Measurements from ENCODE around the gene FAM174C. TPM values are rescaled to one million over a fixed set of nuclear protein-coding genes. Genes with fewer than 3 reads are reported as not detected.

Gene FAM174C
- total and polyA plus RNA-seq, 5 donors = 15.9 to 25.3 (median 17.7) TPM

DNA sequence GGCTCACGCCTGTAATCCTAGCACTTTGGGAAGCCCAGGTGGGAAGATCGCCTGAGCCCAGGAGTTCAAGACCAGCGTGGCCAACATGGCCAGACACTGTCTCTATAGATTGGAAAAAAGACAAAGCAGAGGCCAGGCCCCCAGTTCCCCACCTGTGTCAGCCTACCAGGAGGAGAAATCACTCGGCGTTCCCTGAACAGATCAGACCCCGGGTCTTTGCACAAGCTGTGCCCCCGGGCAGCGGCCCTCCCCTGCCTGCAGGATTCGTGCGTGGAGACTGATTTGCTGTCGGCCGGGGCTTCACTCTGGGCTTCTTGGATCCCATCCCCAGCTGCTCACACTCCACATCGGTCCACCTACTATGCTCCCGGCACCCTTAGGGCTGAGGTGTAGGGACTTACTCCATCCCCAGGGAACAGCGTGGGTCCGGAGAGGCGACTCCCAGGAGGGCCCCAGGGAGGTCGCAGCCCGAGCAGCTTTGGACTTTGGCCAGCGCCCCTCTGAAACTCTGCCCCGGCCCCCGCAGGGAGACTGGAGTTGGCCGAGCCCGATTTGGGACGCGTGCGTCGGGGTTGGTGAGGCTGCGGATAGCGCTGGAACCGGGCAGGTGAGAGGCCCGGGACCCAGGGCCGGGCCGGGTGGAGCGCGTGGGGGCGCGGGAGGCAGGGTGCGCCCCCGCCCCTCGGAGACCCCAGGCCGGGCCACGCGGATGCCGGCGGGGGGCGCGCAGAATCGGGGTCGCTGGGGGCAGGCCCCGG is 9.8 kb downstream of the FAM174C start:
- Histone ChIP-seq H3K27ac (ENCODE audit: low read length) (no peak overlapping the region), H3K4me1 (ENCODE audit: control insufficient read depth, insufficient read depth, low read length) (no peaks in the 10 kb centered on the region), H3K27me3 (ENCODE audit: control insufficient read depth, insufficient read depth) (no peaks in the 10 kb centered on the region), H3K4me3 (ENCODE audit: low read length) (peak overlapping the region; percentile 38), H3K9me3 (ENCODE audit: control insufficient read depth, low read length) (no peaks in the 10 kb centered on the region)
- no peak for DNase-seq
- ATAC-seq = no peak
- intact Hi-C loops (cut with DNase I) = loop anchor here in 3 of 4 donors (5.0 to 10.0 kb wide), 3 partner anchors 70 to 97 kb away; partner anchors contain the start of gene NDUFS7 (in 1 of the 3)
- WGBS = 17% methylated on average over 51 of the region's 51 CpGs

DNA sequence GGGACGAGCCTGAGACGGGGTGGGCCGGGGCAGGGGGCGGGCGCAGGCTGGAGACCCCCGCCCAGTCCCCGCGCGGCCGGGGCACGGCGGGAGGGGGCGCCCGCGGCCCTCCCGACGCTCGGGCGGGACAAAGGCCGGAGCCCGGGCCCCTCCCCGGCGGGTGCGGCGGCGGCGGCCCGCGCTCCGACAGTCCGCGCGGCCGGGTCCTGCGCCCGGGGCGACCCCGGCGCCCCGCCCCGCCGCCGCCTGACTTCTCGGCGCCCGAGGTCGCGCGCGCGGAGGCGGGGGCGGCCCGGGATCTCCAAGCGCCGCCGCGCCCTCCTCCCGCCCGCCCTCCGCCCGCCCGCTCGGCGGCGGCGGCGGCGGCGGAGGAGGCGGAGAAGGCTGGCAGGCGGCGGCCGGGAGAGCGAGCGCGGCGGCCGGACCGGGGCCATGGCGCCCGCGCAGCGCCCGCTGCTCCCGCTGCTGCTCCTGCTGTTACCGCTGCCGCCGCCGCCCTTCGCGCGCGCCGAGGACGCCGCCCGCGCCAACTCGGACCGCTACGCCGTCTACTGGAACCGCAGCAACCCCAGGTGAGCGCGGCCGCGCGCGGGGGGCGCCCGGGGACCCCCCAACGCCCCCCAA is 10.5 kb downstream of the FAM174C start, which contains the start of gene EFNA2:
Gene EFNA2 (plus strand): TSS at position 137 of the 624 bp plus-strand sequence. CDS start 296 bp downstream, at position 433.
- DNase-seq (no peak), ATAC-seq (no peak)
- Histone ChIP-seq H3K4me3 (ENCODE audit: low read length) (peak within 1 kb of the TSS; percentile 38), H3K4me1 (ENCODE audit: control insufficient read depth, insufficient read depth, low read length) (no peaks in the 10 kb centered on the region), H3K27me3 (ENCODE audit: control insufficient read depth, insufficient read depth) (no peaks in the 10 kb centered on the region), H3K9me3 (ENCODE audit: control insufficient read depth, low read length) (no peaks in the 10 kb centered on the region), H3K27ac (ENCODE audit: low read length) (no peak within 1 kb of the TSS)
- intact Hi-C loops (cut with DNase I) = loop anchor here in 3 of 4 donors (10.0 kb wide), 2 partner anchors 69 to 89 kb away; a partner anchor contains a TSS
- WGBS = under 1% methylated on average over 110 of the region's 113 CpGs

DNA sequence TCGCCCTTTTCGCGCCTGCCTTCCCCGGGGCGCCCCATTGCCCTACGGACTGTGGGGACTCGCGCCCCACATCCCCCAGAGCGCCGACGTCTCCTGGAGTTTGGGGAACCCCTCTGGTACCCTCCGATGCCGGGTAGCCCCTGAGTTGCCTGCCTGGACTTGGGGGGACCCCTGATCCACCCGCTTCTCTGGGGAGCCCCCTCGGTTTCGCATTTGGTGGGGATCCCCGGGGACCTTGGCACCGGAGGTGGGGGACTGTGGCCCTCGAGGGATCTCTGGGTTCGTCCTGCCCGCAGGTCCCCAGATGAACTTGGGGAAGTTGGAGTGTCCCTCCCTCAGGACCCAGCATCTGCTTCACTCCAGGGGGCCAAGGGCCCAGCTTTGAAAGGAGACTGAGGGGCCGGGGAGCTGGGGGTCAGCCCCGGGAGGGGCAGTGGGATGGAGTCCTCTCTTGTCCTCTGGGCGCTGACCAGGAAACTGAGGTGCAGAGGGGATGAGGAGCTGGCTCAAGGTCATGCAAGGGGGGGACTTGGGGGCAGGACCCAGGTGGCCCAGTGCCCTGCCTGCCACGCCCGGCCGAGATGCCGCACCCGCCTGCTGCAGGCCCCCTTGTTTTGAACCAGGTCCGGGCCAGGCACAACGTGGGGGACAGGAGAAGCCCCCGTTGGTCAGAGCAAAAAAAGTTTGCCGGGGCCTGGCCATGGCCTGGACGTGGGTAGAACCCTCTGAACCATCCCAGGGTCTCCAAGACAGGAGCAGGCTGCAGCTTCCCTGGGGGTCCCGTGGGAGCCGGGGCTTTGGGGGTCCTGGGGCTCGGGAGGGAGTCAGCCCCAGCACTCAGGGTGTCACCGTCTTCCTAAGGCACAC is 11.4 kb downstream of the FAM174C start:
- ATAC-seq (no peak), DNase-seq (peak in 1 of 3 donors; percentile 56)
- Histone ChIP-seq H3K27ac (ENCODE audit: low read length) (no peak overlapping the region), H3K9me3 (ENCODE audit: control insufficient read depth, low read length) (no peaks in the 10 kb centered on the region), H3K27me3 (ENCODE audit: control insufficient read depth, insufficient read depth) (no peaks in the 10 kb centered on the region), H3K4me3 (ENCODE audit: low read length) (peak overlapping the region; percentile 38), H3K4me1 (ENCODE audit: control insufficient read depth, insufficient read depth, low read length) (no peaks in the 10 kb centered on the region)
- 34% methylated on average over 38 of the region's 38 CpGs for WGBS
- intact Hi-C loops (cut with DNase I) = loop anchor here in 3 of 4 donors (10.0 kb wide), 2 partner anchors 68 to 88 kb away; a partner anchor contains a TSS

DNA sequence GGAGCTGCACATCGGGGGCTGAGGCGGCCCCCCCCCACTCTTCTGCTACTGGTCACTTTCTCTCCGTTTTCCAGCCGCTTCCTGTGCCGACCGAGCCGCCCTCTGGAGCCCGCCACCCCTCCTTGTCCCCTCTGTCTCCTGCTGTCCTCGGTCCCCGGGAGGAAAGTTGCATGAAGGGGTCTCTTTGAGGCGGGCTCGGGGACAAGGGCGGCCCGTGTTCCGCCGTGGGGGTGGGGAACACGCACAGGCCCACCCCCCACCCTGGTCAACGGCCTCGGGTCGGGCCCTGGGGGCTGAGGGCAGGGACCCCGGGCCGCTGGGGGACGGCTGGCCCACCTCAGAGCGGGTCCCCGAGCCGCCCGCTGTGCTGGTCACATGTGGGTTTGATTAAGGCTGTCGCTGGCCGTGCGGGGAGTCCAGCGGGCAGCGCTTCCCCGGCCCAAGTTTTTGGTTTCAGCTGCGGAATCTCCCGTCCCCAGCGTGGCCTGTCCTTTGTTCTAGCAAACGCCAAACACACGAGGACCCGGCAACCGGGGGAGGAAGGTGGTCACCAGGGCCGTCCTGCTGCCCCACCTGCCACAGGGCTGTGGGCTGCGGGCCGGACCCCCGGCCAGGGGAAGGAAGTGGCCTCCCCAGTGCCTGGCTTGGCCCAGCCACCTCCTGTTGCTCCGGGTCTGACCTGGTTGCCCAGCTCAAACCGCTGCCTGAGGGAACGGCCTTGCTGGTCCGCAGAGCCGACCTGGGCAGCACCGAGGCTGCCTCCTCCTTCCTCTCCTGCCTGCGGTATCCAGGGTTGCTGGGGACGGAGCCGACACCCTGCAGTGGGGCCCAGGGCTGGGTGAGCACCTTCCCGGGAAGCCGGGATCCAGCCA is 12.3 kb downstream of the FAM174C start:
- DNase-seq (peak in 1 of 3 donors; percentile 53), ATAC-seq (no peak)
- Histone ChIP-seq H3K27me3 (ENCODE audit: control insufficient read depth, insufficient read depth) (no peaks in the 10 kb centered on the region), H3K4me3 (ENCODE audit: low read length) (no peak overlapping the region), H3K4me1 (ENCODE audit: control insufficient read depth, insufficient read depth, low read length) (no peaks in the 10 kb centered on the region), H3K9me3 (ENCODE audit: control insufficient read depth, low read length) (no peaks in the 10 kb centered on the region), H3K27ac (ENCODE audit: low read length) (no peak overlapping the region)
- WGBS = 37% methylated on average over 55 of the region's 55 CpGs
- intact Hi-C loops (cut with DNase I) = loop anchor here in 3 of 4 donors (10.0 kb wide), 2 partner anchors 67 to 87 kb away; a partner anchor contains a TSS

DNA sequence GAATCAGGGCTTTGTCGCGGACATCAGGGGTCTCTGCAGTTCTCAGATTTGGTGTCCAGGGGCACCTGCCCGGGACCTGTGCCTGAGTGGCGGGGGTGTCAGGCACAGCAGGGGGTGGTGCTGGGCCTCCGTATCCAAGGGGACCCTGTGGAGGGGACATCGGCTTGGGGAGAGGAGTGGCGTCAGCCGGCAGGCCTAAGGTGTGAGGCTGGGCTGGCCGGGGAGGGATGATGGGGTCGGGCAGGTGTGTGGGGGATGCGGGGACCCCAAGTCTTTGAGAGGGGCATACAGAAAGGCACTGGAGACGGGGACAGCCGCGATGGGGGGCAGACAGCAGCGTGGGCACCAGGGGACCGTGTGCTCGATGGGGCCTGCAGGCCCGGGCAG is 12.9 kb downstream of the FAM174C start:
- DNase-seq = peak in 1 of 3 donors; percentile 57
- H3K27me3 ChIP-seq (ENCODE audit: control insufficient read depth, insufficient read depth) = no peaks in the 10 kb centered on the region
- no peak for ATAC-seq
- no peak overlapping the region for H3K27ac ChIP-seq (ENCODE audit: low read length)
- H3K4me3 ChIP-seq (ENCODE audit: low read length) = no peak overlapping the region
- intact Hi-C loops (cut with DNase I) = loop anchor here in 3 of 4 donors (10.0 kb wide), 2 partner anchors 67 to 87 kb away; a partner anchor contains a TSS
- 91% methylated on average over 18 of the region's 18 CpGs for WGBS
- H3K4me1 ChIP-seq (ENCODE audit: control insufficient read depth, insufficient read depth, low read length) = no peaks in the 10 kb centered on the region
- H3K9me3 ChIP-seq (ENCODE audit: control insufficient read depth, low read length) = no peaks in the 10 kb centered on the region

DNA sequence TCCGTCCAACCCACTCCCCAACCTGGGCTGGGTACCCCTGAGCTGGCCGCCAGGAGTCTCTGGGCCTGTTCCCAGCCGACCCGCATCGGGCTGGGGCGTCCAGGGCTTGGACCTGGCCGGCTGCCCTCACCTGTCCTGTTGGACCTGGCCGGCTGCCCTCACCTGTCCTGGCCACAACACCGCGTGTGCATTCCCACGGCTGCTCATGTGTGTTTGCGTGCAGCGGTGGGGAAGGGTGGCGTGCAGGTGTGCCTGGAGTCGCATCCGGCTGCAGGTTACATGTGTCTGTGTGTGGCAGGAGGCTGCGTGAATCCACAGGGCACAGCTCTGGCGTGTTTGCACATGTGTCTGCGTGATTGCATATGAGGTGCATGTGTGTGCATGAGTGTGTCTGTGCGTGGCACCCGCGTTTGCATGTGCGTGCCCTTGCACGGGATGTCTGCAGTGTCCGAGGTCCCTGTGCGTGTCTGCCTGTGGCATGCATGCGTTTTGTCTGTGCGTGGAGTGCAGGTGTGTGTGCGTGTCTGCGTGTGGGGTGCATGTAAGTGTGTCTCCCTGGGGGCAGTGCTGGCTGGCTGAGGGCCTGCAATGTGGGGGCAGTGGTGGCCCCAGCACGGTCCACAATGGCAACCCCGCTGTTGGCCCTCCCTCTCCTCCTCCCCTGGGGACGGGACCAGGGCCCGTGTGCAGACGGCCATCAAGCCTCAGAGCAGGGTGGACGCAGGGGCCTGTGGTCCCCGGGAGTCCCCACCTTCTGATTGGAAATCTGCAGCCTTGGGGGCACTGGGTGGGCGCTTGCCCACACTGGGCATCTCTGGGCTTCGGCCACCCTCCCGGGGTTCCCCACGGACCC is 13.7 kb downstream of the FAM174C start:
- WGBS = 86% methylated on average over 41 of the region's 41 CpGs
- H3K4me3 ChIP-seq (ENCODE audit: low read length) = no peak overlapping the region
- intact Hi-C loops (cut with DNase I) = loop anchor here in 3 of 4 donors (10.0 kb wide), 2 partner anchors 66 to 86 kb away; a partner anchor contains a TSS
- no peak overlapping the region for H3K27ac ChIP-seq (ENCODE audit: low read length)
- no peaks in the 10 kb centered on the region for H3K27me3 ChIP-seq (ENCODE audit: control insufficient read depth, insufficient read depth)
- DNase-seq = no peak
- H3K9me3 ChIP-seq (ENCODE audit: control insufficient read depth, low read length) = no peaks in the 10 kb centered on the region
- ATAC-seq = no peak
- no peaks in the 10 kb centered on the region for H3K4me1 ChIP-seq (ENCODE audit: control insufficient read depth, insufficient read depth, low read length)

DNA sequence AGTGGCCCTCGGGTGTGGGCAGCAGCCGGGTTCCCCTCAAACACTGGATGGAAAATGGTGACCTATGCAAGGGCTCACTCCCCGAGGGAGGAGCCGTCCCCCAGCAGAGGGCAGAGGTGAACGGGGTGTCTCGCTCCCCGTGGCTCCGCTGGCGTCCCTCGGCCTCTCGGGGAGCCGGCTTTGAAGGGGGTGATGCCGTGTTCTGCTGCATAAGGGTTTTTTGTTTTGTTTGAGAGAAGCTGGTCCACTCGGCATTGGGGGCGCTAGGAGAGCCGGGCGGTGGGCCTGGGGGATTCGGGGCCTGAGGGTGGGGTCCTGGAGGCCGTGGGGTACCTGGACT is 14.3 kb downstream of the FAM174C start:
- no peaks in the 10 kb centered on the region for H3K9me3 ChIP-seq (ENCODE audit: control insufficient read depth, low read length)
- no peak for ATAC-seq
- no peak for DNase-seq
- no peak overlapping the region for H3K4me3 ChIP-seq (ENCODE audit: low read length)
- H3K4me1 ChIP-seq (ENCODE audit: control insufficient read depth, insufficient read depth, low read length) = no peaks in the 10 kb centered on the region
- 77% methylated on average over 19 of the region's 19 CpGs for WGBS
- intact Hi-C loops (cut with DNase I) = loop anchor here (5.0 to 10.0 kb wide), 3 partner anchors 48 to 85 kb away; a partner anchor contains a TSS
- H3K27ac ChIP-seq (ENCODE audit: low read length) = no peak overlapping the region
- H3K27me3 ChIP-seq (ENCODE audit: control insufficient read depth, insufficient read depth) = no peaks in the 10 kb centered on the region

DNA sequence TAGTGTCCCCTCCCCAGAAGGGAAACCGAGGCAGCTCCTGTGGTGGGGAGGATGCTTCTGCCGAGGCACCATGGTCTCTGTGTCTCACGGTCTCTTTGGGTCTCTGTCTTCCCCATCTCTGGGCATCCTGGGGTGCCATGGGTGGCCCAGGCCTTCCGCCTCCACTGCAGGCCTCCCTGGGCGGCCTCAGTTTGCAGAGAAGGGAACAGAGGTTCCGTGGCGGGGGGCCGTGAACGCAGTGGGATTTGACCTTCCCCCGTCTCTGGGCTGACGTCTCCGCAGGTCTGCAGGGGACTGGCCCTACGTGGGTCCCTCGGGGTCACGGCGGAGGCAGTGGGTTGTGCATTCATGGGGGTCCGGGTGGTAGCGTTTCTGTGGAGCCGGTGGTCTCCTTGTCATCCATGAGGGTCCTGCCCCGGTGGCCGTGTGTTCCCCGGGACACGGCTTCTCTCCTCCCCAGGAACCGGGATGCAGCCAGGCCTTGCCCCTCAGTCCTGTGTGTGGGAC is 14.9 kb downstream of the FAM174C start:
- Histone ChIP-seq H3K4me1 (ENCODE audit: control insufficient read depth, insufficient read depth, low read length) (no peaks in the 10 kb centered on the region), H3K4me3 (ENCODE audit: low read length) (no peak overlapping the region), H3K27me3 (ENCODE audit: control insufficient read depth, insufficient read depth) (no peaks in the 10 kb centered on the region), H3K9me3 (ENCODE audit: control insufficient read depth, low read length) (no peaks in the 10 kb centered on the region), H3K27ac (ENCODE audit: low read length) (no peak overlapping the region)
- no peak for ATAC-seq
- 87% methylated on average over 24 of the region's 24 CpGs for WGBS
- intact Hi-C loops (cut with DNase I) = loop anchor here in 1 of 4 donors (5.0 kb wide), 1 partner anchor 47 kb away; no protein-coding TSS in a partner anchor
- DNase-seq = no peak

Data from right cardiac atrium (tissue), 5 donors.